HEK293 (cell line): Measurements from ENCODE around the gene KPNA1.

Experiments
- CTCF ChIA-PET: fragments of 350-600 bp; formaldehyde crosslinking; extraction: SDS; loops from one replicate; lab custom pipeline; 2021; ENCODE audit warnings: antibody characterized with exemption; lab: Yijun Ruan, JAX
- POLR2A ChIA-PET: fragments of 300-600 bp; formaldehyde crosslinking; extraction: SDS; loops from one replicate; lab custom pipeline; 2020; ENCODE audit warnings: antibody characterized with exemption, inconsistent platforms; lab: Yijun Ruan, JAX
- H3K27ac ChIP-seq: fragments of 200-500 bp; sonication (Bioruptor generic); 2 replicates; pipeline ENCODE4 v1.5.1; 2014; ENCODE audit warnings: low read depth, low read length, control low read depth, inconsistent platforms; ENCODE audit errors: extremely low read depth
- H3K36me3 ChIP-seq, 2 experiments: fragments of 200-500 bp in 1 of 2; sonication (Bioruptor generic) in 1 of 2; 1 replicate in 1 of 2; 2 replicates in 1 of 2; pipeline ENCODE4 v1.5.1; 2014 to 2017; ENCODE audit warnings: inconsistent platforms in 2 of 2, low read length in 2 of 2; ENCODE audit not compliant: control insufficient read depth in 2 of 2, insufficient read depth in 1 of 2
- H3K4me1 ChIP-seq: fragments of 200-500 bp; sonication (Bioruptor generic); 2 replicates; pipeline ENCODE4 v1.5.1; 2014; ENCODE audit warnings: mild to moderate bottlenecking, low read length, inconsistent platforms; ENCODE audit not compliant: control insufficient read depth, insufficient read depth
- H3K4me3 ChIP-seq: 2 replicates; pipeline ENCODE4 v1.5.1; 2011; ENCODE audit warnings: low read depth, mild to moderate bottlenecking, control low read depth, low read length, moderate library complexity
- H3K9me3 ChIP-seq: fragments of 200-500 bp; sonication (Bioruptor generic); 2 replicates; pipeline ENCODE4 v1.5.1; 2014; ENCODE audit warnings: low read depth, low read length, inconsistent platforms; ENCODE audit not compliant: control insufficient read depth, insufficient read depth
- CTCF ChIP-seq: fragments of 450-650 bp; formaldehyde crosslinking; IDR thresholded peaks from 2 replicates; pipeline ENCODE4 v1.5.1; 2016; ENCODE audit warnings: missing biosample characterization, missing genetic modification characterization
- EGR2 ChIP-seq: fragments of 450-650 bp; formaldehyde crosslinking; IDR thresholded peaks from 2 replicates; pipeline ENCODE4 v1.5.1; 2016; ENCODE audit warnings: low read depth, missing biosample characterization, missing genetic modification characterization
- KLF16 ChIP-seq: fragments of 450-650 bp; formaldehyde crosslinking; IDR thresholded peaks from 2 replicates; pipeline ENCODE4 v1.5.1; 2017; ENCODE audit warnings: missing biosample characterization, missing genetic modification characterization
- KLF17 ChIP-seq: fragments of 450-650 bp; formaldehyde crosslinking; IDR thresholded peaks from 2 replicates; pipeline ENCODE4 v1.5.1; 2016; ENCODE audit warnings: missing biosample characterization, missing genetic modification characterization
- PRDM10 ChIP-seq: fragments of 450-650 bp; formaldehyde crosslinking; IDR thresholded peaks from 2 replicates; pipeline ENCODE4 v1.5.1; 2016; ENCODE audit warnings: missing biosample characterization, missing genetic modification characterization
- PRDM6 ChIP-seq: fragments of 450-650 bp; formaldehyde crosslinking; IDR thresholded peaks from 2 replicates; pipeline ENCODE4 v1.5.1; 2017; ENCODE audit warnings: missing biosample characterization, missing genetic modification characterization
- ZBTB1 ChIP-seq: fragments of 450-650 bp; formaldehyde crosslinking; IDR thresholded peaks from 2 replicates; pipeline ENCODE4 v1.5.1; 2016; ENCODE audit warnings: missing biosample characterization, missing genetic modification characterization
- ZNF121 ChIP-seq: fragments of 450-650 bp; formaldehyde crosslinking; IDR thresholded peaks from 2 replicates; pipeline ENCODE4 v1.5.1; 2016; ENCODE audit warnings: missing biosample characterization, missing genetic modification characterization
- ZNF2 ChIP-seq: fragments of 450-650 bp; formaldehyde crosslinking; IDR thresholded peaks from 2 replicates; pipeline ENCODE4 v1.5.1; 2016; ENCODE audit warnings: missing biosample characterization, missing genetic modification characterization
- ZNF23 ChIP-seq: fragments of 450-650 bp; formaldehyde crosslinking; IDR thresholded peaks from 2 replicates; pipeline ENCODE4 v1.5.1; 2016; ENCODE audit warnings: missing biosample characterization, missing genetic modification characterization, borderline replicate concordance
- ZNF335 ChIP-seq: fragments of 450-650 bp; formaldehyde crosslinking; conservative IDR thresholded peaks from 2 replicates; pipeline ENCODE4 v1.5.1; 2016; ENCODE audit warnings: missing biosample characterization, missing genetic modification characterization
- ZNF37A ChIP-seq: fragments of 450-650 bp; IDR thresholded peaks from 2 replicates; pipeline ENCODE4 v1.5.1; 2018; ENCODE audit warnings: missing biosample characterization, missing genetic modification characterization
- ZNF518A ChIP-seq: fragments of 450-650 bp; formaldehyde crosslinking; conservative IDR thresholded peaks from 2 replicates; pipeline ENCODE4 v1.5.1; 2016; ENCODE audit warnings: low read depth, missing biosample characterization, missing genetic modification characterization
- ZNF555 ChIP-seq: fragments of 450-650 bp; formaldehyde crosslinking; conservative IDR thresholded peaks from 2 replicates; pipeline ENCODE4 v1.5.1; 2017; ENCODE audit warnings: missing biosample characterization, mild to moderate bottlenecking, missing genetic modification characterization, inconsistent platforms
- ZNF558 ChIP-seq: fragments of 450-650 bp; formaldehyde crosslinking; IDR thresholded peaks from 2 replicates; pipeline ENCODE4 v1.5.1; 2016; ENCODE audit warnings: missing biosample characterization, missing genetic modification characterization
- ZNF561 ChIP-seq: fragments of 450-650 bp; IDR thresholded peaks from 2 replicates; pipeline ENCODE4 v1.5.1; 2018; ENCODE audit warnings: missing biosample characterization, missing genetic modification characterization, borderline replicate concordance
- ZNF585B ChIP-seq: fragments of 450-650 bp; formaldehyde crosslinking; IDR thresholded peaks from 2 replicates; pipeline ENCODE4 v1.5.1; 2016; ENCODE audit warnings: missing biosample characterization, missing genetic modification characterization
- ZNF600 ChIP-seq: fragments of 450-650 bp; formaldehyde crosslinking; IDR thresholded peaks from 2 replicates; pipeline ENCODE4 v1.5.1; 2016; ENCODE audit warnings: missing biosample characterization, missing genetic modification characterization
- ZNF654 ChIP-seq: fragments of 450-650 bp; formaldehyde crosslinking; IDR thresholded peaks from 2 replicates; pipeline ENCODE4 v1.5.1; 2016; ENCODE audit warnings: low read depth, missing biosample characterization, missing genetic modification characterization
- ZNF660 ChIP-seq: fragments of 450-650 bp; IDR thresholded peaks from 2 replicates; pipeline ENCODE4 v1.5.1; 2018; ENCODE audit warnings: missing biosample characterization, mild to moderate bottlenecking, missing genetic modification characterization
- ZNF670 ChIP-seq: fragments of 450-650 bp; formaldehyde crosslinking; IDR thresholded peaks from 2 replicates; pipeline ENCODE4 v1.5.1; 2016; ENCODE audit warnings: missing biosample characterization, missing genetic modification characterization, low read depth
- ZNF677 ChIP-seq: fragments of 450-650 bp; IDR thresholded peaks from 2 replicates; pipeline ENCODE4 v1.5.0; 2018; ENCODE audit warnings: missing biosample characterization, mild to moderate bottlenecking, missing genetic modification characterization, moderate library complexity
- ZNF791 ChIP-seq: fragments of 450-650 bp; formaldehyde crosslinking; IDR thresholded peaks from 2 replicates; pipeline ENCODE4 v1.5.1; 2016; ENCODE audit warnings: missing biosample characterization, missing genetic modification characterization

KPNA1 gene

GRCh38 chr3:122392868-122393844 is 121.6 kb downstream of the KPNA1 start:
- Histone ChIP-seq H3K27ac (no peak overlapping the region), H3K36me3 (no peaks in the 10 kb centered on the region), H3K4me1 (no peaks in the 10 kb centered on the region)
- POLR2A ChIA-PET, result interaction anchor here (0.6 to 2.0 kb wide), 2 partner anchors 10 to 846 kb away, joined by 3 to 15 read pairs; partner anchors contain the start of genes FAM162A and MIX23
- TF ChIP-seq ZNF37A (tag by site-specific recombination), result no peak
- no peak for TF ChIP-seq ZNF670
- TF ChIP-seq ZNF791 (tag by site-specific recombination), result no peak
- no peak for TF ChIP-seq ZNF585B (tag by site-specific recombination)
- no peak for TF ChIP-seq ZNF558 (tag by site-specific recombination)
- no peak for TF ChIP-seq ZNF518A (tag by site-specific recombination)
- TF ChIP-seq ZNF555, result no peak
- no peak for TF ChIP-seq ZNF600 (tag by site-specific recombination)
- TF ChIP-seq ZNF660 (tag by site-specific recombination), result 0 out of 2 replicates have a peak, but pooled peaks have one; percentile 42
- no peak for TF ChIP-seq ZNF2 (tag by site-specific recombination)
- TF ChIP-seq EGR2 (tag by site-specific recombination), result no peak
- no peak for TF ChIP-seq KLF17
- peak; percentile 80 for TF ChIP-seq ZNF654
- TF ChIP-seq PRDM6 (tag by site-specific recombination), result peak; percentile 31; the same call in 1 of the 2 replicates
- no peak for TF ChIP-seq PRDM10 (tag by site-specific recombination)
- TF ChIP-seq ZNF335 (tag by site-specific recombination), result peak; percentile 61
- TF ChIP-seq ZBTB1, result no peak
- no peak for TF ChIP-seq KLF16 (tag by site-specific recombination)
- TF ChIP-seq ZNF561 (tag by site-specific recombination), result no peak
- no peak for TF ChIP-seq ZNF121
- TF ChIP-seq ZNF23 (tag by site-specific recombination), result no peak
- peak; percentile 24; the same call in 1 of the 2 replicates for TF ChIP-seq CTCF (tag by site-specific recombination)
- TF ChIP-seq ZNF677 (tag by site-specific recombination), result no peak
- TF ChIP-seq, all 188 proteins: peak for 5
- H3K4me3 ChIP-seq, result no peak overlapping the region
- H3K9me3 ChIP-seq, result no peaks in the 10 kb centered on the region
- CTCF ChIA-PET, result interaction anchor here (0.6 to 2.9 kb wide), 23 partner anchors 9 to 850 kb away, joined by 3 to 20 read pairs (median 3); partner anchors contain the start of gene FAM162A
